ENCODE results near the gene TSKU. TPM values are rescaled to one million over a fixed set of nuclear protein-coding genes. Genes with fewer than 3 reads are reported as not detected.

TSKU gene
- total RNA-seq, 4 donors from 2014 or later, result 27.2 to 152 (median 87.2) TPM

DNA sequence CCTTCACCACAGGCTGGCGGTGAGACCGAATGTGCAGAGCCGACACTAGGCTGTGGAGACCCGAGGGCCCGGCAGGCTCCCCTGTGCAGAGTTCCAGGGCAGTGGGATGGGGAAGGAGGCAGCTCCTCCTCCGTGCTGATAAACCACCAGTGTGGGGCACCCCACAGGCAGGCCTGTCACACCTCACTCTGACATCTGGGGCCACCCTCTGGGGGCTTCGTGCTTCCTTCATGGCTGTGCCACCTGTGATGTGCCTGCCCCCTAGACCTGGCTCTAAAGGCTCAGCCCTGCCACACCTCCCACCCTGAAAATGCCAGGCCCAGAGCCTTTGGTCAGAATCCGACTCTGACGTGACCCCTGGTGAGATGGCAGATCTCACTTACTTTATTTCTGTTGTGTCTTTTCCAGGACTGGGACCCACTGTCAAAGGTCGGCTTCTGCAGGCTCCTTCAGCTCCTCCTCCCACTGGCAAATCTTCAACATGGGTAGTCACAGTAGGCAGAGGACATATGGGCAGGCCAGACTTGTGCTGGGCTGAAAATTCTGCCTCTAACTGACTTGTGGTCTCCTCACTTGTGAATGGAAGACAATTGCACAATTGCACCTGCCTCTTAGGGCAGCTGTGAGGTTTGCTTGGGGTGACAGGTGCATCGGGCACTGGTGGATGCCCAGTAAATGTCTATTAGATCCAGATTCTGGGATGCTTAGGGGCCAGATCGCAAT, 46.2 kb upstream of the TSKU start:
- H3K4me1 ChIP-seq, result no peaks in the 10 kb centered on the region
- no peaks in the 10 kb centered on the region for H3K36me3 ChIP-seq
- H3K27ac ChIP-seq, result no peak overlapping the region
- TF ChIP-seq POLR2A (IDR thresholded peaks at IDR 0.05), result no peak
- TF ChIP-seq, protein P1, sequence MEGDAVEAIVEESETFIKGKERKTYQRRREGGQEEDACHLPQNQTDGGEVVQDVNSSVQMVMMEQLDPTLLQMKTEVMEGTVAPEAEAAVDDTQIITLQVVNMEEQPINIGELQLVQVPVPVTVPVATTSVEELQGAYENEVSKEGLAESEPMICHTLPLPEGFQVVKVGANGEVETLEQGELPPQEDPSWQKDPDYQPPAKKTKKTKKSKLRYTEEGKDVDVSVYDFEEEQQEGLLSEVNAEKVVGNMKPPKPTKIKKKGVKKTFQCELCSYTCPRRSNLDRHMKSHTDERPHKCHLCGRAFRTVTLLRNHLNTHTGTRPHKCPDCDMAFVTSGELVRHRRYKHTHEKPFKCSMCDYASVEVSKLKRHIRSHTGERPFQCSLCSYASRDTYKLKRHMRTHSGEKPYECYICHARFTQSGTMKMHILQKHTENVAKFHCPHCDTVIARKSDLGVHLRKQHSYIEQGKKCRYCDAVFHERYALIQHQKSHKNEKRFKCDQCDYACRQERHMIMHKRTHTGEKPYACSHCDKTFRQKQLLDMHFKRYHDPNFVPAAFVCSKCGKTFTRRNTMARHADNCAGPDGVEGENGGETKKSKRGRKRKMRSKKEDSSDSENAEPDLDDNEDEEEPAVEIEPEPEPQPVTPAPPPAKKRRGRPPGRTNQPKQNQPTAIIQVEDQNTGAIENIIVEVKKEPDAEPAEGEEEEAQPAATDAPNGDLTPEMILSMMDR (IDR thresholded peaks at IDR 0.05), result no peak
- H3K4me3 ChIP-seq, result no peak overlapping the region
- no peaks in the 10 kb centered on the region for H3K9me3 ChIP-seq
- no peak for DNase-seq
- H3K27me3 ChIP-seq, result no peaks in the 10 kb centered on the region

DNA sequence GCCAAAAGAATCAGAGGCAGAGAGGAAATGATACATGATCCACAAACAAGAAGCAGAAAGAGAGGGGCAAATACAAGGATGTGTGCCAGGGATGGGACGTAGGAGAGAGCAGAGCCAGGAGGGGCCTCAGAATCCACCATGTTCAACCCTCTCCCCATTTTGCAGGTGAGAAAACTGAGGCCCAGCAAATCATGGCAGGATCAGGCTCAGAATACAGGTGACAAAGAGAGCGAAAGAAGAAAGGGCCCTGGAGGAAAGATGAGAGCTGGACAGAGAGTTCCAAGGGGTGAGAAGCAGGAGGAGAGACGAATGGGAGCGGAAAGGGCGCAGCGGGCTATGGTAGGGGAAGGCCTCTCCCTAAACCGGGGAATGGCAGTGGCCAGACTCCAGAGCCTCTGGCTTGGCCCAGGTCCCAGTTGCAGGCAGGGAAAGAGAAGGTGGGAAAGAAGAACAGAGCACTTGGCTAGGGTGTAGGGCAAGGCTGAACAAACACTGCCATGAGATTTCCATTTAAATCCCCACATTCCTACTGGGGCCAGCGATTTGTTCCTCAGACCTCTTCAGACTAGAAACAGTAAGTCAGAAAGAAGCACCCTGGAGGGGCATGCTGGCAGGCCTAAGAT, 44.4 kb upstream of the TSKU start:
- H3K9me3 ChIP-seq, result no peaks in the 10 kb centered on the region
- no peaks in the 10 kb centered on the region for H3K36me3 ChIP-seq
- H3K4me3 ChIP-seq, result no peak overlapping the region
- H3K4me1 ChIP-seq, result no peaks in the 10 kb centered on the region
- no peaks in the 10 kb centered on the region for H3K27me3 ChIP-seq
- no peak for DNase-seq
- H3K27ac ChIP-seq, result no peak overlapping the region
- TF ChIP-seq POLR2A (IDR thresholded peaks at IDR 0.05), result no peak
- TF ChIP-seq, protein P1 (IDR thresholded peaks at IDR 0.05), result no peak

DNA sequence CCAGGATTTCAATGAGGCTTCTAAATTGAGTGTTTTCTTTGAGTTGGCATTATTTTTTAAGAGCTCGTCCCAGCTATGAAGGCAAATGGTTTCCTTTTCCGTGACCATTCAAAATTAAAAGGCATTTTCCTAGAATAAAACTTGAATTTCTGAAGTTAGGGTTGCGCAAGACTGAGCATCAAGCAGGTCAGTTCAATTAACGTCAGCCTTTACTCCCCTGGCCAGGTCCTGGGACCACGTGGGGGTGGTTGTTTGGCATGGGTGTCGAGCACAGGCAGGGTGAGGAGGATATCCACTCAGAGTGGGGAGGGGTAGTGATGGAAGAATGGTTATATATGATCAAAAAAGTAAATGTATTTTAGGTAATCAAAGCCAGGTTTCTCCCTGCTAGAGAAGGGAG, 43.4 kb upstream of the TSKU start:
- Histone ChIP-seq H3K9me3 (no peaks in the 10 kb centered on the region), H3K27me3 (no peaks in the 10 kb centered on the region), H3K4me3 (no peak overlapping the region), H3K36me3 (no peaks in the 10 kb centered on the region), H3K4me1 (no peaks in the 10 kb centered on the region), H3K27ac (no peak overlapping the region)
- no peak for DNase-seq
- no peak for TF ChIP-seq POLR2A (IDR thresholded peaks at IDR 0.05)
- TF ChIP-seq, protein P1 (IDR thresholded peaks at IDR 0.05), result no peak

DNA sequence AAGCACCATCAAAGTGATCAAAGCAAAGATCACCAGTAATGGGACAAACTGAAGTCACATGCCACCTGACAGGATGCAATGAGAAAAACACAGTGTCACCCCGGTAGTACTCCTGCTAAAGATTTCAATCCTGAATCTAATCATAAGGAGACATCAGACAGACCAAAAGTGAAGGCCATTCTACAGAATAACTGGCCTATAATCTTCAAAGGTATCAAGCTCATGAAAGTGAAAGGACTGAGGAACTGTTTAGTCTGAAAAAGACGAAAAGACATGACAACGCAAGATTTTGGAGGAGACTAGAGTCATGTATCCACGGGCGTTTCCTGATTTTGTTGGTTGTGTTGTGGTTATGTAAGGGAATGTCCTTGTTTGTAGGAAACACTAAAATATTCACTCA, 42.4 kb upstream of the TSKU start:
- no peaks in the 10 kb centered on the region for H3K36me3 ChIP-seq
- H3K4me3 ChIP-seq, result no peak overlapping the region
- peaks cover 0 to 5% (median 0%) of the 10 kb centered on the region in 4 donors for H3K4me1 ChIP-seq
- H3K27me3 ChIP-seq, result no peaks in the 10 kb centered on the region
- no peak overlapping the region for H3K27ac ChIP-seq
- no peak for DNase-seq
- TF ChIP-seq, protein P1 (IDR thresholded peaks at IDR 0.05), result no peak
- TF ChIP-seq POLR2A (IDR thresholded peaks at IDR 0.05), result no peak
- H3K9me3 ChIP-seq, result no peaks in the 10 kb centered on the region

DNA sequence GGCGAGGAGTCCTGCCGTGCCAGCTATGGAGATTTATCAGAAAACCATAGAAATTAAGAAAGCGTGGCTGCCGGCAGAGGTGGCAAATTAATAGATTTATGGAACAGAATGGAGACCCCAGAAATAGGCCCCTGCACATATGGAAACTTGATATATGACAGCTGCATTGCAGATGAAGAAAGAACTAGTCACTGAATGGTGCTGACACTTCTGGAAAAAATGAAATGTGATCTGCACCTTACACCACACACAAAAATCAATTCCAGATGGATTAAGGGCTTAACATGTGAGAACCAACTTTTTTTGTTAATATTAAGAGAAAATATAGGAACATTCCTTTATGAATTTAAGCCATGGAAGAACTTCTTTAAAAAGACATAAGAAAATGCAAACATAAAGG, 40.3 kb upstream of the TSKU start:
- DNase-seq, result no peak

More for the DNA sequence above, 40.3 kb upstream of the TSKU start:
- no peaks in the 10 kb centered on the region for H3K36me3 ChIP-seq
- no peaks in the 10 kb centered on the region for H3K9me3 ChIP-seq
- H3K27me3 ChIP-seq, result no peaks in the 10 kb centered on the region
- H3K4me3 ChIP-seq, result no peak overlapping the region
- TF ChIP-seq POLR2A (IDR thresholded peaks at IDR 0.05), result no peak
- TF ChIP-seq, protein P1 (IDR thresholded peaks at IDR 0.05), result no peak
- peaks cover 0 to 6% (median 0%) of the 10 kb centered on the region in 4 donors for H3K4me1 ChIP-seq
- H3K27ac ChIP-seq, result no peak overlapping the region

Data from Peyer's patch (tissue), 4 donors.